Measurements from ENCODE around the gene MDGA2.

MDGA2 gene

GRCh38 chr14:47278233-47278842, 397.1 kb downstream of the MDGA2 start:
- H3K9ac ChIP-seq (ENCODE audit: insufficient read length) = no peak overlapping the region
- no peaks in the 10 kb centered on the region for H3K9me3 ChIP-seq (ENCODE audit: low read depth, low read length)
- H3K27ac ChIP-seq = no peak overlapping the region
- no peaks in the 10 kb centered on the region for H3K36me3 ChIP-seq (ENCODE audit: insufficient read depth, low read length)
- no peak overlapping the region for H3K4me3 ChIP-seq
- DNase-seq (ENCODE audit: low read depth, low spot score) = no peak
- no peak for TF ChIP-seq FOXP2 (optimal IDR thresholded peaks at IDR 0.05; ENCODE audit: control extremely low read depth, extremely low read length, insufficient read depth)
- no peak for TF ChIP-seq EZH2 (IDR thresholded peaks at IDR 0.05)
- TF ChIP-seq POLR2AphosphoS5 (IDR thresholded peaks at IDR 0.05; ENCODE audit: borderline replicate concordance, low read depth, low read length) = no peak

- no peaks in the 10 kb centered on the region for H3K36me3 ChIP-seq (ENCODE audit: insufficient read depth, low read length)
- no peak overlapping the region for H3K4me3 ChIP-seq
- no peaks in the 10 kb centered on the region for H3K9me3 ChIP-seq (ENCODE audit: low read depth, low read length)
- H3K27ac ChIP-seq = no peak overlapping the region
- DNase-seq (ENCODE audit: low read depth, low spot score) = no peak
- TF ChIP-seq FOXP2 (optimal IDR thresholded peaks at IDR 0.05; ENCODE audit: control extremely low read depth, extremely low read length, insufficient read depth) = no peak
- no peak for TF ChIP-seq POLR2AphosphoS5 (IDR thresholded peaks at IDR 0.05; ENCODE audit: borderline replicate concordance, low read depth, low read length)
- no peak for TF ChIP-seq EZH2 (IDR thresholded peaks at IDR 0.05)
- H3K9ac ChIP-seq (ENCODE audit: insufficient read length) = no peak overlapping the region
Observed at GRCh38 chr14:47277703-47278102, 397.7 kb downstream of the MDGA2 start.

- Histone ChIP-seq H3K9me3 (ENCODE audit: low read depth, low read length) (no peaks in the 10 kb centered on the region), H3K27ac (no peak overlapping the region), H3K9ac (ENCODE audit: insufficient read length) (no peak overlapping the region), H3K4me3 (no peak overlapping the region), H3K36me3 (ENCODE audit: insufficient read depth, low read length) (no peaks in the 10 kb centered on the region)
- DNase-seq (ENCODE audit: low read depth, low spot score) = no peak
- TF ChIP-seq POLR2AphosphoS5 (IDR thresholded peaks at IDR 0.05; ENCODE audit: borderline replicate concordance, low read depth, low read length) = no peak
- TF ChIP-seq FOXP2 (optimal IDR thresholded peaks at IDR 0.05; ENCODE audit: control extremely low read depth, extremely low read length, insufficient read depth) = no peak
- no peak for TF ChIP-seq EZH2 (IDR thresholded peaks at IDR 0.05)
Observed at GRCh38 chr14:47276931-47277330, 398.5 kb downstream of the MDGA2 start.

- Histone ChIP-seq H3K4me3 (no peak overlapping the region), H3K9me3 (ENCODE audit: low read depth, low read length) (no peaks in the 10 kb centered on the region), H3K9ac (ENCODE audit: insufficient read length) (no peak overlapping the region), H3K27ac (no peak overlapping the region), H3K36me3 (ENCODE audit: insufficient read depth, low read length) (no peaks in the 10 kb centered on the region)
- TF ChIP-seq EZH2 (IDR thresholded peaks at IDR 0.05) (no peak), POLR2AphosphoS5 (IDR thresholded peaks at IDR 0.05; ENCODE audit: borderline replicate concordance, low read depth, low read length) (no peak), FOXP2 (optimal IDR thresholded peaks at IDR 0.05; ENCODE audit: control extremely low read depth, extremely low read length, insufficient read depth) (no peak)
- DNase-seq (ENCODE audit: low read depth, low spot score) = no peak
Observed at GRCh38 chr14:47273939-47274338, 401.5 kb downstream of the MDGA2 start.

- H3K36me3 ChIP-seq (ENCODE audit: insufficient read depth, low read length) = no peaks in the 10 kb centered on the region
- no peaks in the 10 kb centered on the region for H3K9me3 ChIP-seq (ENCODE audit: low read depth, low read length)
- H3K4me3 ChIP-seq = peak overlapping the region; percentile 67
- peak overlapping the region; percentile 80 for H3K9ac ChIP-seq (ENCODE audit: insufficient read length)
- peak overlapping the region; percentile 98 for H3K27ac ChIP-seq
- no peak for TF ChIP-seq FOXP2 (optimal IDR thresholded peaks at IDR 0.05; ENCODE audit: control extremely low read depth, extremely low read length, insufficient read depth)
- no peak for TF ChIP-seq POLR2AphosphoS5 (IDR thresholded peaks at IDR 0.05; ENCODE audit: borderline replicate concordance, low read depth, low read length)
- TF ChIP-seq EZH2 (IDR thresholded peaks at IDR 0.05) = no peak
- DNase-seq (ENCODE audit: low read depth, low spot score) = no peak
Observed at GRCh38 chr14:47270715-47271114, 404.7 kb downstream of the MDGA2 start.

GRCh38 chr14:47269756-47270492, 405.5 kb downstream of the MDGA2 start:
- peak overlapping the region; percentile 98 for H3K27ac ChIP-seq
- H3K36me3 ChIP-seq (ENCODE audit: insufficient read depth, low read length) = no peaks in the 10 kb centered on the region
- H3K4me3 ChIP-seq = peak overlapping the region; percentile 67
- no peaks in the 10 kb centered on the region for H3K9me3 ChIP-seq (ENCODE audit: low read depth, low read length)
- DNase-seq (ENCODE audit: low read depth, low spot score) = peak; percentile 89
- H3K9ac ChIP-seq (ENCODE audit: insufficient read length) = peak overlapping the region; percentile 80
- TF ChIP-seq POLR2AphosphoS5 (IDR thresholded peaks at IDR 0.05; ENCODE audit: borderline replicate concordance, low read depth, low read length) (no peak), EZH2 (IDR thresholded peaks at IDR 0.05) (no peak), FOXP2 (optimal IDR thresholded peaks at IDR 0.05; ENCODE audit: control extremely low read depth, extremely low read length, insufficient read depth) (no peak)

GRCh38 chr14:47264842-47265241, 410.6 kb downstream of the MDGA2 start:
- TF ChIP-seq POLR2AphosphoS5 (IDR thresholded peaks at IDR 0.05; ENCODE audit: borderline replicate concordance, low read depth, low read length) = no peak
- no peak for TF ChIP-seq FOXP2 (optimal IDR thresholded peaks at IDR 0.05; ENCODE audit: control extremely low read depth, extremely low read length, insufficient read depth)
- TF ChIP-seq EZH2 (IDR thresholded peaks at IDR 0.05) = no peak
- H3K4me3 ChIP-seq = no peak overlapping the region
- H3K36me3 ChIP-seq (ENCODE audit: insufficient read depth, low read length) = no peaks in the 10 kb centered on the region
- H3K27ac ChIP-seq = no peak overlapping the region
- DNase-seq (ENCODE audit: low read depth, low spot score) = no peak
- no peak overlapping the region for H3K9ac ChIP-seq (ENCODE audit: insufficient read length)
- H3K9me3 ChIP-seq (ENCODE audit: low read depth, low read length) = no peaks in the 10 kb centered on the region

- TF ChIP-seq EZH2 (IDR thresholded peaks at IDR 0.05) (no peak), FOXP2 (optimal IDR thresholded peaks at IDR 0.05; ENCODE audit: control extremely low read depth, extremely low read length, insufficient read depth) (no peak), POLR2AphosphoS5 (IDR thresholded peaks at IDR 0.05; ENCODE audit: borderline replicate concordance, low read depth, low read length) (no peak)
- Histone ChIP-seq H3K9ac (ENCODE audit: insufficient read length) (no peak overlapping the region), H3K4me3 (no peak overlapping the region), H3K36me3 (ENCODE audit: insufficient read depth, low read length) (no peaks in the 10 kb centered on the region), H3K27ac (no peak overlapping the region), H3K9me3 (ENCODE audit: low read depth, low read length) (no peaks in the 10 kb centered on the region)
- no peak for DNase-seq (ENCODE audit: low read depth, low spot score)
Observed at GRCh38 chr14:47262801-47263200, 412.6 kb downstream of the MDGA2 start.
